HEK293 (cell line): ENCODE measurements around the gene ANGPTL5.

Experiments
- CTCF ChIA-PET: fragments of 350-600 bp; formaldehyde crosslinking; extraction: SDS; loops from one replicate; lab custom pipeline; 2021; ENCODE audit warnings: antibody characterized with exemption; lab: Yijun Ruan, JAX
- POLR2A ChIA-PET: fragments of 300-600 bp; formaldehyde crosslinking; extraction: SDS; loops from one replicate; lab custom pipeline; 2020; ENCODE audit warnings: antibody characterized with exemption, inconsistent platforms; lab: Yijun Ruan, JAX
- H3K27ac ChIP-seq: fragments of 200-500 bp; sonication (Bioruptor generic); 2 replicates; pipeline ENCODE4 v1.5.1; 2014; ENCODE audit warnings: low read depth, low read length, control low read depth, inconsistent platforms; ENCODE audit errors: extremely low read depth
- H3K36me3 ChIP-seq, 2 experiments: fragments of 200-500 bp in 1 of 2; sonication (Bioruptor generic) in 1 of 2; 1 replicate in 1 of 2; 2 replicates in 1 of 2; pipeline ENCODE4 v1.5.1; 2014 to 2017; ENCODE audit warnings: inconsistent platforms in 2 of 2, low read length in 2 of 2; ENCODE audit not compliant: control insufficient read depth in 2 of 2, insufficient read depth in 1 of 2
- H3K4me1 ChIP-seq: fragments of 200-500 bp; sonication (Bioruptor generic); 2 replicates; pipeline ENCODE4 v1.5.1; 2014; ENCODE audit warnings: mild to moderate bottlenecking, low read length, inconsistent platforms; ENCODE audit not compliant: control insufficient read depth, insufficient read depth
- H3K4me3 ChIP-seq: 2 replicates; pipeline ENCODE4 v1.5.1; 2011; ENCODE audit warnings: low read depth, mild to moderate bottlenecking, control low read depth, low read length, moderate library complexity
- H3K9me3 ChIP-seq: fragments of 200-500 bp; sonication (Bioruptor generic); 2 replicates; pipeline ENCODE4 v1.5.1; 2014; ENCODE audit warnings: low read depth, low read length, inconsistent platforms; ENCODE audit not compliant: control insufficient read depth, insufficient read depth
- KLF10 ChIP-seq: fragments of 450-650 bp; IDR thresholded peaks from 2 replicates; pipeline ENCODE4 v1.5.1; 2018; ENCODE audit warnings: missing biosample characterization, mild to moderate bottlenecking, missing genetic modification characterization
- KLF16 ChIP-seq: fragments of 450-650 bp; formaldehyde crosslinking; IDR thresholded peaks from 2 replicates; pipeline ENCODE4 v1.5.1; 2017; ENCODE audit warnings: missing biosample characterization, missing genetic modification characterization
- OSR2 ChIP-seq: fragments of 450-650 bp; formaldehyde crosslinking; IDR thresholded peaks from 2 replicates; pipeline ENCODE4 v1.5.1; 2016; ENCODE audit warnings: missing biosample characterization, missing genetic modification characterization
- SP7 ChIP-seq: fragments of 450-650 bp; formaldehyde crosslinking; IDR thresholded peaks from 2 replicates; pipeline ENCODE4 v1.5.1; 2016; ENCODE audit warnings: missing biosample characterization, missing genetic modification characterization
- YY1 ChIP-seq: fragments of 450-650 bp; formaldehyde crosslinking; IDR thresholded peaks from 2 replicates; pipeline ENCODE4 v1.5.1; 2018; ENCODE audit warnings: missing biosample characterization, missing genetic modification characterization
- ZBTB44 ChIP-seq: fragments of 450-650 bp; IDR thresholded peaks from 2 replicates; pipeline ENCODE4 v1.5.1; 2018; ENCODE audit warnings: missing biosample characterization, mild to moderate bottlenecking, missing genetic modification characterization
- ZIC2 ChIP-seq: fragments of 450-650 bp; formaldehyde crosslinking; IDR thresholded peaks from 2 replicates; pipeline ENCODE4 v1.5.1; 2016; ENCODE audit warnings: missing biosample characterization, missing genetic modification characterization
- ZNF121 ChIP-seq: fragments of 450-650 bp; formaldehyde crosslinking; IDR thresholded peaks from 2 replicates; pipeline ENCODE4 v1.5.1; 2016; ENCODE audit warnings: missing biosample characterization, missing genetic modification characterization
- ZNF138 ChIP-seq: fragments of 450-650 bp; formaldehyde crosslinking; IDR thresholded peaks from 2 replicates; pipeline ENCODE4 v1.5.1; 2016; ENCODE audit warnings: missing biosample characterization, missing genetic modification characterization, borderline replicate concordance
- ZNF16 ChIP-seq: fragments of 450-650 bp; formaldehyde crosslinking; IDR thresholded peaks from 2 replicates; pipeline ENCODE4 v1.5.1; 2016; ENCODE audit warnings: low read depth, missing biosample characterization, missing genetic modification characterization
- ZNF23 ChIP-seq: fragments of 450-650 bp; formaldehyde crosslinking; IDR thresholded peaks from 2 replicates; pipeline ENCODE4 v1.5.1; 2016; ENCODE audit warnings: missing biosample characterization, missing genetic modification characterization, borderline replicate concordance
- ZNF239 ChIP-seq: fragments of 450-650 bp; formaldehyde crosslinking; IDR thresholded peaks from 2 replicates; pipeline ENCODE4 v1.5.1; 2016; ENCODE audit warnings: missing biosample characterization, missing genetic modification characterization
- ZNF280C ChIP-seq: fragments of 450-650 bp; formaldehyde crosslinking; IDR thresholded peaks from 2 replicates; pipeline ENCODE4 v1.5.1; 2016; ENCODE audit warnings: missing biosample characterization, missing genetic modification characterization
- ZNF558 ChIP-seq: fragments of 450-650 bp; formaldehyde crosslinking; IDR thresholded peaks from 2 replicates; pipeline ENCODE4 v1.5.1; 2016; ENCODE audit warnings: missing biosample characterization, missing genetic modification characterization
- ZNF624 ChIP-seq: fragments of 450-650 bp; formaldehyde crosslinking; IDR thresholded peaks from 2 replicates; pipeline ENCODE4 v1.5.1; 2017; ENCODE audit warnings: missing biosample characterization, missing genetic modification characterization
- ZNF626 ChIP-seq: fragments of 450-650 bp; sonication (Bioruptor Pico); formaldehyde crosslinking; IDR thresholded peaks from 2 replicates; pipeline ENCODE4 v1.5.1; 2018; ENCODE audit warnings: missing biosample characterization, missing genetic modification characterization, inconsistent platforms
- ZNF837 ChIP-seq: fragments of 450-650 bp; formaldehyde crosslinking; IDR thresholded peaks from 2 replicates; pipeline ENCODE4 v1.5.1; 2016; ENCODE audit warnings: missing biosample characterization, missing genetic modification characterization
- ZSCAN18 ChIP-seq: fragments of 450-650 bp; formaldehyde crosslinking; IDR thresholded peaks from 2 replicates; pipeline ENCODE4 v1.5.1; 2016; ENCODE audit warnings: missing biosample characterization, missing genetic modification characterization
- TF ChIP-seq, protein P1 (sequence below): fragments of 450-650 bp; formaldehyde crosslinking; IDR thresholded peaks from 2 replicates; pipeline ENCODE4 v1.5.1; 2016; ENCODE audit warnings: missing biosample characterization, missing genetic modification characterization, borderline replicate concordance
- TF ChIP-seq, protein P2 (sequence below): fragments of 450-650 bp; formaldehyde crosslinking; IDR thresholded peaks from 2 replicates; pipeline ENCODE4 v1.5.1; 2016; ENCODE audit warnings: missing biosample characterization, missing genetic modification characterization, low read depth

Gene ANGPTL5

GRCh38 chr11:101870510-101870909, 45.8 kb downstream of the ANGPTL5 start:
- Histone ChIP-seq H3K27ac (no peak overlapping the region), H3K36me3 (no peaks in the 10 kb centered on the region), H3K9me3 (no peaks in the 10 kb centered on the region), H3K4me1 (no peaks in the 10 kb centered on the region), H3K4me3 (no peak overlapping the region)
- ChIA-PET CTCF (interaction anchor here (2.8 kb wide), 1 partner anchor 10 kb away, joined by 10 read pairs; no protein-coding TSS in a partner anchor), POLR2A (no interaction called here)
- TF ChIP-seq KLF10 (no peak), ZBTB44 (tag by site-specific recombination) (no peak), ZNF280C (tag by site-specific recombination) (no peak)

DNA sequence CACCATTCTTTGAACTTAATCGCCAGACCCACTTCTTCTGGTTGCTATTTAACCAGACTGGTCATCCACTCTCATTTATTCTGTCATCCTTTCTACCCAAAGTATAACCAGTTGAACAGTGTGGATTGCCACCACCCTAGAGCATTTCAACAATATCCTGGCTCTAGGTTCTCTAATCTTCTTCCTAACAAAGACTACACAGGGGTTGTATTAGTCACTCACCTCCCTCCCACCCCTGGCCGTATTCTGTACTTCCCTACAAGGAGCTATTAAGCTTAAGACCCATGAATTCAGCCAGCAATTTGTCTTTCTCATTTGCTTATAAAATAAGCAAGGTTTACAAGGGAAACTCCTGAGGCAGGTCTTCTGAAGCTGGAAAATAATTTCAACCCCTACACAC, 48.4 kb downstream of the ANGPTL5 start:
- no peaks in the 10 kb centered on the region for H3K36me3 ChIP-seq
- H3K27ac ChIP-seq = no peak overlapping the region
- TF ChIP-seq ZNF23 (no peak), ZNF837 (tag by site-specific recombination) (no peak), ZNF16 (tag by site-specific recombination) (no peak), ZIC2 (no peak), ZNF138 (tag by site-specific recombination) (no peak), YY1 (tag by site-specific recombination) (no peak), SP7 (no peak), OSR2 (tag by site-specific recombination) (no peak), ZNF121 (tag by site-specific recombination) (no peak), ZNF239 (tag by site-specific recombination) (no peak), ZNF558 (tag by site-specific recombination) (no peak), ZSCAN18 (no peak), KLF16 (tag by site-specific recombination) (no peak), ZNF624 (no peak), ZNF626 (tag by site-specific recombination) (no peak)
- TF ChIP-seq, protein P1, sequence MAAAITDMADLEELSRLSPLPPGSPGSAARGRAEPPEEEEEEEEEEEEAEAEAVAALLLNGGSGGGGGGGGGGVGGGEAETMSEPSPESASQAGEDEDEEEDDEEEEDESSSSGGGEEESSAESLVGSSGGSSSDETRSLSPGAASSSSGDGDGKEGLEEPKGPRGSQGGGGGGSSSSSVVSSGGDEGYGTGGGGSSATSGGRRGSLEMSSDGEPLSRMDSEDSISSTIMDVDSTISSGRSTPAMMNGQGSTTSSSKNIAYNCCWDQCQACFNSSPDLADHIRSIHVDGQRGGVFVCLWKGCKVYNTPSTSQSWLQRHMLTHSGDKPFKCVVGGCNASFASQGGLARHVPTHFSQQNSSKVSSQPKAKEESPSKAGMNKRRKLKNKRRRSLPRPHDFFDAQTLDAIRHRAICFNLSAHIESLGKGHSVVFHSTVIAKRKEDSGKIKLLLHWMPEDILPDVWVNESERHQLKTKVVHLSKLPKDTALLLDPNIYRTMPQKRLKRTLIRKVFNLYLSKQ (tag by site-specific recombination) = no peak
- TF ChIP-seq, protein P2, sequence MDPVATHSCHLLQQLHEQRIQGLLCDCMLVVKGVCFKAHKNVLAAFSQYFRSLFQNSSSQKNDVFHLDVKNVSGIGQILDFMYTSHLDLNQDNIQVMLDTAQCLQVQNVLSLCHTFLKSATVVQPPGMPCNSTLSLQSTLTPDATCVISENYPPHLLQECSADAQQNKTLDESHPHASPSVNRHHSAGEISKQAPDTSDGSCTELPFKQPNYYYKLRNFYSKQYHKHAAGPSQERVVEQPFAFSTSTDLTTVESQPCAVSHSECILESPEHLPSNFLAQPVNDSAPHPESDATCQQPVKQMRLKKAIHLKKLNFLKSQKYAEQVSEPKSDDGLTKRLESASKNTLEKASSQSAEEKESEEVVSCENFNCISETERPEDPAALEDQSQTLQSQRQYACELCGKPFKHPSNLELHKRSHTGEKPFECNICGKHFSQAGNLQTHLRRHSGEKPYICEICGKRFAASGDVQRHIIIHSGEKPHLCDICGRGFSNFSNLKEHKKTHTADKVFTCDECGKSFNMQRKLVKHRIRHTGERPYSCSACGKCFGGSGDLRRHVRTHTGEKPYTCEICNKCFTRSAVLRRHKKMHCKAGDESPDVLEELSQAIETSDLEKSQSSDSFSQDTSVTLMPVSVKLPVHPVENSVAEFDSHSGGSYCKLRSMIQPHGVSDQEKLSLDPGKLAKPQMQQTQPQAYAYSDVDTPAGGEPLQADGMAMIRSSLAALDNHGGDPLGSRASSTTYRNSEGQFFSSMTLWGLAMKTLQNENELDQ (tag by site-specific recombination) = no peak
- POLR2A ChIA-PET = no interaction called here
- H3K9me3 ChIP-seq = no peaks in the 10 kb centered on the region
- no peak overlapping the region for H3K4me3 ChIP-seq
- no peaks in the 10 kb centered on the region for H3K4me1 ChIP-seq
- CTCF ChIA-PET = interaction anchor here (1.7 to 10.5 kb wide), 2 partner anchors 12 to 140 kb away, joined by 4 to 196 read pairs; no protein-coding TSS in a partner anchor
